SH-SY5Y (cell line): ENCODE results near the gene ST8SIA5.

Experiments used
- GATA2 ChIP-seq: IDR thresholded peaks from 2 replicates; pipeline ENCODE4 v1.6.1; 2011; ENCODE audit warnings: mild to moderate bottlenecking, low read depth, low read length
- GATA3 ChIP-seq: IDR thresholded peaks from 2 replicates; pipeline ENCODE4 v1.6.1; 2011; ENCODE audit warnings: low read depth, mild to moderate bottlenecking, low read length, moderate library complexity

GRCh38 chr18:46756559-46757201, at the start of gene ST8SIA5:
- no peak for TF ChIP-seq GATA2
- no peak for TF ChIP-seq GATA3
